CD4-positive, alpha-beta memory T cell (primary cell): ENCODE measurements around the gene G0S2. TPM values are rescaled to one million over a fixed set of nuclear protein-coding genes. Genes with fewer than 3 reads are reported as not detected.

ENCODE experiments used
- CTCF ChIA-PET: fragments of 350-600 bp; sonication (Branson Sonifier 250); formaldehyde crosslinking; loops from one replicate; lab custom pipeline; 2021; ENCODE audit warnings: inconsistent platforms; ENCODE audit not compliant: partially characterized antibody; lab: Charles Lee
- POLR2A ChIA-PET: fragments of 350-600 bp; sonication (Branson Sonifier 250); formaldehyde crosslinking; loops from one replicate; lab custom pipeline; 2021; ENCODE audit not compliant: partially characterized antibody; lab: Charles Lee
- DNase-seq, 5 donors: peaks; one replicate each; pipeline versions ENCODE4 v3.0.0 to v3.0.0-alpha.2; 2020 to 2022; ENCODE audit warnings: mixed read lengths in 1 of 5
- H3K27ac ChIP-seq: one replicate; pipeline ENCODE4 v1.7.0; 2013; ENCODE audit warnings: low read depth, low read length
- H3K27me3 ChIP-seq: 2 replicates; pipeline ENCODE4 v1.7.0; 2013; ENCODE audit warnings: mild to moderate bottlenecking, low read length, moderate library complexity; ENCODE audit not compliant: insufficient read depth
- H3K36me3 ChIP-seq: 2 replicates; pipeline ENCODE4 v1.7.0; 2013; ENCODE audit warnings: mild to moderate bottlenecking, low read length, moderate library complexity; ENCODE audit not compliant: insufficient read depth
- H3K4me1 ChIP-seq: 2 replicates; pipeline ENCODE4 v1.7.0; 2013; ENCODE audit warnings: mild to moderate bottlenecking, low read length, moderate library complexity; ENCODE audit not compliant: insufficient read depth
- H3K4me3 ChIP-seq, 2 donors: one replicate each; pipeline ENCODE4 v1.7.0; 2013; ENCODE audit warnings: low read length in 2 of 2, mild to moderate bottlenecking in 1 of 2
- H3K9me3 ChIP-seq, 2 donors: one replicate each; pipeline ENCODE4 v1.7.0; 2013; ENCODE audit warnings: low read length in 2 of 2, control low read depth in 1 of 2; ENCODE audit not compliant: control insufficient read depth in 1 of 2
- H3K27ac Mint-ChIP-seq, 7 donors: one replicate each; pipeline ENCODE4 v1.8.0; 2020 to 2021; ENCODE audit warnings: mixed read lengths in 7 of 7, mild to moderate bottlenecking in 6 of 7, inconsistent platforms in 3 of 7, moderate library complexity in 3 of 7
- H3K27me3 Mint-ChIP-seq, 2 donors: one replicate each; pipeline ENCODE4 v1.8.0; 2020 to 2021; ENCODE audit warnings: mixed read lengths in 2 of 2
- H3K36me3 Mint-ChIP-seq, 2 donors: one replicate each; pipeline ENCODE4 v1.8.0; 2020 to 2021; ENCODE audit warnings: mixed read lengths in 2 of 2, inconsistent platforms in 1 of 2, mild to moderate bottlenecking in 1 of 2
- H3K4me1 Mint-ChIP-seq, 4 donors: one replicate each; pipeline ENCODE4 v1.8.0; 2020 to 2021; ENCODE audit warnings: mixed read lengths in 4 of 4, mild to moderate bottlenecking in 1 of 4
- H3K4me3 Mint-ChIP-seq, 8 donors: one replicate each; pipeline ENCODE4 v1.8.0; 2020 to 2021; ENCODE audit warnings: mixed read lengths in 8 of 8, mild to moderate bottlenecking in 7 of 8, moderate library complexity in 6 of 8, inconsistent platforms in 3 of 8
- H3K9me3 Mint-ChIP-seq, 8 donors: one replicate each; pipeline ENCODE4 v1.8.0; 2020 to 2021; ENCODE audit warnings: mixed read lengths in 8 of 8, mild to moderate bottlenecking in 5 of 8, inconsistent platforms in 3 of 8, moderate library complexity in 1 of 8
- intact Hi-C: fragments of 100-400 bp; cut with micrococcal nuclease; formaldehyde crosslinking; loops from one replicate; pipeline ENCODE4 v1.15.1; 2023
- polyA plus RNA-seq, 2 donors: library from polyadenylated mRNA; unstranded; fragments of 300-500 nt; fragmentation: Illumina TruSeq; gene quantifications; one replicate each; pipeline ENCODE4 v1.2.3, GENCODE V29; 2021
- total RNA-seq, 2 experiments: library from RNA; stranded (reverse); gene quantifications; one replicate each; pipeline ENCODE4 v1.2.3, GENCODE V29; 2021

Gene G0S2
- total and polyA plus RNA-seq, 4 experiments from 2014 or later, result 0.58 to 2.0 (median 1.2) TPM; not detected in 1

DNA sequence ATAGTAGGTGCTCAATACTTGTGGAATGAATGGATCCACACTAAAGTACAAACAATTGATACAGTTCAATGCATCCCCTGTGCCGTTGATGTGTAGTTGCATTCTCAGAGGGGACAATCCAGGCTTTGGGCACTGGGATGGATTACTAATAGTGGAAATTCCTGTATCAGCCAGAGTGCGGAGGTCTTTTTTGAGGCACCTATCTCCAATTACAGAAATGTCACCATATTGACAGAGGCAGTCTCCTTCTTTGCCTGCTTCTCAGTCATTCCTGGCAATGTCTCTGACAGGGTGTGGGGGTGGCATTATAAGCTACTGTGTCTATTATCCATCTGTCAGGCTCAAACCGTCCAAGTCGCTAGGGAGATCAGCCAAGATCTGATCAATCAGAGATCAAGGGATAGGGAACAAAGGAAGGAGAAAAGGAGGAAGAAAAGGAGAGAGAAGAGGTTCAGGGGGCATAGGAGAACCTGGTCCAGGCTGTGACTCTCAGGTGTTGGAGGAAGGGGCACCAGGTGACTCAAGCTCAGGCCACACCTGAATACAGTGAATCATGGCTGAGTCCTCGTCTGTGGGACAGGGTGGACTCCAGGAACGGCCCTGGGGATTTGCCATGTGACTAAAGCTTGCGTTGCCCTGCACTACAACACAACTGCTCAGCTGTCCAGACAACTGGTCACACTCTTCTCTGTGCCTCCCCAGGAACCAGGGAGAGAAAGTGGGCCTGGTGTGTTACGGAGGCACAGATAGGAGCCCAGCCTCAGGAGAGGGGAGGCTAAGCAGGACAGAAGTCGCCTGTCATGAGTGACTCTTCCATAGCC is 19.6 kb upstream of the G0S2 start:
- Mint-ChIP-seq H3K36me3 (no peaks in the 10 kb centered on the region), H3K27me3 (no peaks in the 10 kb centered on the region), H3K27ac (peak overlapping the region in 1 of 7 donors; percentile 75), H3K4me3 (no peak overlapping the region), H3K9me3 (no peaks in the 10 kb centered on the region), H3K4me1 (peaks cover 19 to 47% (median 28%) of the 10 kb centered on the region in 4 donors)
- H3K4me3 ChIP-seq, result no peak overlapping the region
- no peaks in the 10 kb centered on the region for H3K27me3 ChIP-seq
- no peaks in the 10 kb centered on the region for H3K9me3 ChIP-seq
- H3K27ac ChIP-seq, result no peak overlapping the region
- peaks cover 27% of the 10 kb centered on the region for H3K4me1 ChIP-seq
- ChIA-PET CTCF (no interaction called here), POLR2A (no interaction called here)
- H3K36me3 ChIP-seq, result no peaks in the 10 kb centered on the region
- DNase-seq, result no peak
- intact Hi-C loops, result no loop called here

DNA sequence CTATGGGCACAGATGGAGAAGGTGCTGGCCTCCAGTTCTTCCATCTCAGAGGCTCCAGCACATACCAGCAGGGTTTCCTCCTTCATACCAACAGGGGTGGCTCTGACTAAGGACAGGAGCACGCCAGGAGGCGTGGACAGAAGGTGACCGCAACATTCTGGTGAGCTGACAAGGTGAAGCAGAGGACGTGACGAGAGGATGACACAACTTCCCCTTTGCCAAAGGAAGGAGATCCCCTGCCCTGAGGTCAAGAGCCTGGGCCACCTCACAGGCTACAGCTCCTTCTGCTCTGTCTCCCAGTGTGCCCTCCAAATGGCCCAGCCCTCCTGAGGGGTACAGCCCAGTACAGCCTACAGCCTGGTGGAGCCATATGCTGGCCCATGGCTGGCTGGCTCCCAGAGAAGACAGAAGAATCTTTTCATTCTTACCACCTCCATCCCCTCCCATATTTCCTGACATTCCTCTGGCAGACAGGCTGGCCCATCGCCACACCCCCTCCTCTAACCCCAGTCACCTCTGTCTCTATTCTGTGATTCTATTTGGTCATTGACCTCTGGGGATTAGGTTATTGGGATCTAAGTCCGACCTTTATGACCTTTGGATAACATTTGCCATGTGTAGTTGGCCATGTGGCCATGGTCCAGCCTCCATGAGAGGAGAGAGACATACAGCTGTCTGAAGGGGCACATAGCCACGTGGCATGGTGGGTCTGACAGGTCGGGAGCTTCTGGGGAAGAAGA is 17.9 kb upstream of the G0S2 start:
- Mint-ChIP-seq H3K4me1 (peaks cover 9 to 31% (median 16%) of the 10 kb centered on the region in 4 donors), H3K27me3 (no peaks in the 10 kb centered on the region), H3K4me3 (no peak overlapping the region), H3K36me3 (no peaks in the 10 kb centered on the region), H3K27ac (no peak overlapping the region), H3K9me3 (peaks cover 0 to 2% (median 0%) of the 10 kb centered on the region in 8 donors)
- intact Hi-C loops, result no loop called here
- no peak overlapping the region for H3K4me3 ChIP-seq
- no peak overlapping the region for H3K27ac ChIP-seq
- no peaks in the 10 kb centered on the region for H3K36me3 ChIP-seq
- H3K27me3 ChIP-seq, result no peaks in the 10 kb centered on the region
- H3K4me1 ChIP-seq, result peaks cover 17% of the 10 kb centered on the region
- ChIA-PET POLR2A (no interaction called here), CTCF (interaction anchor here (1.3 kb wide), 1 partner anchor 30 kb away, joined by 3 read pairs; no protein-coding TSS in a partner anchor)
- no peak for DNase-seq
- no peaks in the 10 kb centered on the region for H3K9me3 ChIP-seq

DNA sequence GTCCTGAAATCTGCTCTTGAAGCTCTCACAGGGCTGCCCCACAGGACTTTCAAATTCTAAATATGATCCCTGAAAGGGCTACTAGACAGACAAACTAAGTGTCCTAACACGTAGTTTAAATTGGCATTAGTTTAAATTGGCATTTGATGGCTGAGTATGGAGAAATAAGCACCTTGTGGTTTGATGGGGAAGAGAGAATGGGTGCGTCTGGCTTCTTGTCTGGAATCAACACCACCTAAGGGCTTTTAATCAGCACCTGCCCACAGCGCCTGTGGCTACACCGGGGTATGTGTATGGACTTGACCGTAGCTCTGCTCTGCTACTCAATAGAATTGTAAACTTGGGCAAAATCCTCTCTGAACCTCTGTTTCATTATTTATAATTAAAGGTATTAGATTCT is 17.3 kb upstream of the G0S2 start:
- H3K36me3 Mint-ChIP-seq, result no peaks in the 10 kb centered on the region
- peaks cover 8 to 25% (median 11%) of the 10 kb centered on the region in 4 donors for H3K4me1 Mint-ChIP-seq
- H3K27me3 ChIP-seq, result no peaks in the 10 kb centered on the region
- no peak overlapping the region for H3K4me3 ChIP-seq
- H3K36me3 ChIP-seq, result no peaks in the 10 kb centered on the region
- H3K9me3 Mint-ChIP-seq, result peaks cover 0 to 2% (median 0%) of the 10 kb centered on the region in 8 donors
- no peak for DNase-seq
- H3K27me3 Mint-ChIP-seq, result no peaks in the 10 kb centered on the region
- no peak overlapping the region for H3K4me3 Mint-ChIP-seq
- POLR2A ChIA-PET, result no interaction called here
- H3K4me1 ChIP-seq, result peaks cover 12% of the 10 kb centered on the region
- CTCF ChIA-PET, result interaction anchor here (1.3 kb wide), 1 partner anchor 34 kb away, joined by 5 read pairs; no protein-coding TSS in a partner anchor
- no peak overlapping the region for H3K27ac Mint-ChIP-seq
- intact Hi-C loops, result no loop called here
- H3K27ac ChIP-seq, result no peak overlapping the region
- no peaks in the 10 kb centered on the region for H3K9me3 ChIP-seq

DNA sequence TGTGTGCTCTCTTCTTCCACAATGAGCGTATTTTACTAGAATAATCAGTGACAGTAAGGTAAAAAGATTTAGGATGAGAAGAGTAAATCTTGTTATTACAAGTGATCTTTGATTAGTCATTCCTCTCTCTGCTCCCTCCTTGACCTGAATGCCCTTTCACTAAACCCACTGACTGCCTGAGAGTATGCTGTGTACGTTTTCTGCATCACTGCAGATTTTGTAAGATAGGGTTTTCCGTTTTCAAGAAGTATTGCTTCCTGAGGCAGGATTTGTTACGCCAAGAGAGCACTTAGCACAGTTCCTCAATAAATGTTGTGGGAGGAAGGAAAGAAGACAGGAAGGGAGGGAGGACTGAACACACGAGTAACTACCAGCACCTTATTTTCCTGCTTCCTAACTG is 15.3 kb upstream of the G0S2 start:
- peaks cover 9% of the 10 kb centered on the region for H3K4me1 ChIP-seq
- Mint-ChIP-seq H3K27ac (peak overlapping the region in 3 of 7 donors; percentile 1 to 28 (median 14)), H3K4me3 (peak overlapping the region in 4 of 8 donors; percentile 11 to 38 (median 24)), H3K4me1 (peaks cover 7 to 16% (median 9%) of the 10 kb centered on the region in 4 donors), H3K27me3 (no peaks in the 10 kb centered on the region), H3K9me3 (peaks cover 0 to 2% (median 0%) of the 10 kb centered on the region in 8 donors), H3K36me3 (no peaks in the 10 kb centered on the region)
- H3K9me3 ChIP-seq, result no peaks in the 10 kb centered on the region
- no peaks in the 10 kb centered on the region for H3K27me3 ChIP-seq
- H3K36me3 ChIP-seq, result no peaks in the 10 kb centered on the region
- intact Hi-C loops, result no loop called here
- no peak overlapping the region for H3K27ac ChIP-seq
- DNase-seq, result no peak
- CTCF ChIA-PET, result interaction anchor here (0.7 to 1.8 kb wide), 3 partner anchors 10 to 96 kb away, joined by 3 to 4 read pairs (median 3); no protein-coding TSS in a partner anchor
- POLR2A ChIA-PET, result no interaction called here
- no peak overlapping the region for H3K4me3 ChIP-seq

DNA sequence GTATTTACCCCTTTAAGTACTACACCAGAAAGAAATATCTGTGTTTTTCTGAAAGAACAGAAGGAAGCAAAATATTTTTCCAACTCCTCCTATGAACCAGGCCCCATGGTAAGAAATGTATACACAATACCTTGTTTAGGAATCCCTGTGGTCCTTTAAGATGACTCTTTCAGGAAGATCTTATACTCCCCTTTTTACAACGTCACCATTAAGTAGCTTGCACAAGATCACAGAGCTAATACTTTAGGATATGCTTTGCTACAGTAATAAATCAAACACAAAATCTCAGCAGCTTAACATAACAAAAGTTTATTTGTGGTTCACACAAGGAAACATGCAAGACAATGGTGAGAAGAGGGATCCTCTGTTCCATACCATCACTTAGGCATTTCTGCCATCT is 14.1 kb upstream of the G0S2 start:
- H3K4me3 Mint-ChIP-seq, result no peak overlapping the region
- H3K36me3 ChIP-seq, result no peaks in the 10 kb centered on the region
- DNase-seq, result no peak
- no peak overlapping the region for H3K27ac ChIP-seq
- no peaks in the 10 kb centered on the region for H3K27me3 Mint-ChIP-seq
- H3K9me3 Mint-ChIP-seq, result peaks cover 0 to 2% (median 0%) of the 10 kb centered on the region in 8 donors
- CTCF ChIA-PET, result no interaction called here
- H3K36me3 Mint-ChIP-seq, result no peaks in the 10 kb centered on the region
- peak overlapping the region in 1 of 7 donors; percentile 19 for H3K27ac Mint-ChIP-seq
- H3K9me3 ChIP-seq, result no peaks in the 10 kb centered on the region
- no peaks in the 10 kb centered on the region for H3K27me3 ChIP-seq
- POLR2A ChIA-PET, result no interaction called here
- H3K4me3 ChIP-seq, result no peak overlapping the region
- peaks cover 7 to 16% (median 9%) of the 10 kb centered on the region in 4 donors for H3K4me1 Mint-ChIP-seq
- intact Hi-C loops, result no loop called here
- H3K4me1 ChIP-seq, result peaks cover 9% of the 10 kb centered on the region

DNA sequence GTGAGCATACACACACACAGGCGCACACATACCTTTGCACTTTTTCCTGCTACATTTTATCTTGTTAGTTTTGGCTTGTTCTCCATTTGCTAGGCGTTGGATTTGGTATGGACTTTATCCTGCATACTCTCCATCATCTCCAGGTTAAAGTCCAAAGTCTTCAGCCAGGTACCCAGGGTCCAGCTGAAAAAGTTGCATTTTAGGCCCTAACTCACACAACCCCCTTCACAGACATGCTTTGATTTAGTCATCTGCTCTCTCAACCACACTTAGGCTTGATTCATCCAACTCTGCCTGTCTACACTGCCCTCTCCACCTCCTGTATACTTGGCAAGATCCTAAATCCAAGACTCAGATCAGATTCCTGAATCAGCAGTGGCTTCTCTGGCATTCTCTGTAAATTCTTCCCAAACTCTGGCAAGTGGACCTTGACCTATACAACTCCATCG is 12.3 kb upstream of the G0S2 start:
- no peak overlapping the region for H3K27ac Mint-ChIP-seq
- H3K4me1 Mint-ChIP-seq, result peaks cover 6 to 16% (median 8%) of the 10 kb centered on the region in 4 donors
- H3K36me3 ChIP-seq, result no peaks in the 10 kb centered on the region
- no peak overlapping the region for H3K4me3 ChIP-seq
- no peaks in the 10 kb centered on the region for H3K27me3 Mint-ChIP-seq
- no peak overlapping the region for H3K4me3 Mint-ChIP-seq
- ChIA-PET POLR2A (no interaction called here), CTCF (no interaction called here)
- H3K9me3 ChIP-seq, result no peaks in the 10 kb centered on the region
- no peak overlapping the region for H3K27ac ChIP-seq
- peaks cover 9% of the 10 kb centered on the region for H3K4me1 ChIP-seq
- intact Hi-C loops, result no loop called here
- peaks cover 0 to 2% (median 0%) of the 10 kb centered on the region in 8 donors for H3K9me3 Mint-ChIP-seq
- DNase-seq, result no peak
- no peaks in the 10 kb centered on the region for H3K36me3 Mint-ChIP-seq
- no peaks in the 10 kb centered on the region for H3K27me3 ChIP-seq

DNA sequence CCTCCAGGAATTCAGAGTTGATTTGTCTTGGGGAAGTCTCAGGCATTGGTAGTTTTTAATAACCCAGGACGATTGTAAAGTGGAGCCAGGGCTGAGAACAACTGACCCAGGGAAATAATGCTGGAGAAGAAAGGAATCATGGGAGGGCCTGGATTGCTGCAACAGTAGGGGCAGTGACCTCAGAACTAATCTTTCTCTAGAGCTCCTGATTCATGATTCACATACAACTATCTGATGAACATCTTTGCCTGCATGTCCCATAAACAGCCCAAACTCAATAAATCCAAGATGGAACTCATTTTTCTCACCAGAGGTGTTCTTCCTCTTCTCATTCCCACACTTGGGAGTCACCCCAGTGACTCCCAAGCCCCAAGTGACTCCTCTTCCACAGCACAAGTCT is 8.1 kb upstream of the G0S2 start:
- H3K9me3 ChIP-seq, result no peaks in the 10 kb centered on the region
- DNase-seq, result no peak
- ChIA-PET POLR2A (no interaction called here), CTCF (interaction anchor here (1.3 to 2.7 kb wide), 2 partner anchors 10 to 24 kb away, joined by 3 to 7 read pairs; no protein-coding TSS in a partner anchor)
- no peak overlapping the region for H3K27ac Mint-ChIP-seq
- H3K36me3 Mint-ChIP-seq, result no peaks in the 10 kb centered on the region
- peaks cover 6 to 21% (median 13%) of the 10 kb centered on the region in 4 donors for H3K4me1 Mint-ChIP-seq
- H3K4me3 Mint-ChIP-seq, result no peak overlapping the region
- H3K27ac ChIP-seq, result no peak overlapping the region
- peaks cover 6% of the 10 kb centered on the region for H3K4me1 ChIP-seq
- H3K9me3 Mint-ChIP-seq, result peaks cover 0 to 2% (median 0%) of the 10 kb centered on the region in 8 donors
- intact Hi-C loops, result no loop called here
- H3K27me3 Mint-ChIP-seq, result no peaks in the 10 kb centered on the region
- H3K27me3 ChIP-seq, result no peaks in the 10 kb centered on the region
- no peak overlapping the region for H3K4me3 ChIP-seq
- H3K36me3 ChIP-seq, result no peaks in the 10 kb centered on the region
